Left forelimb (tissue), 1 donor: ENCODE data around the gene BAZ1B.
"Not testable (repeated sequence)": the region's sequence is repeated elsewhere in the genome, so short reads cannot be mapped to it uniquely, and the experiment has no call there.

Source experiments
- DNase-seq: peaks from one replicate; pipeline ENCODE4 v3.0.0-alpha.2; 2018; ENCODE audit warnings: low spot score

Gene BAZ1B

DNA sequence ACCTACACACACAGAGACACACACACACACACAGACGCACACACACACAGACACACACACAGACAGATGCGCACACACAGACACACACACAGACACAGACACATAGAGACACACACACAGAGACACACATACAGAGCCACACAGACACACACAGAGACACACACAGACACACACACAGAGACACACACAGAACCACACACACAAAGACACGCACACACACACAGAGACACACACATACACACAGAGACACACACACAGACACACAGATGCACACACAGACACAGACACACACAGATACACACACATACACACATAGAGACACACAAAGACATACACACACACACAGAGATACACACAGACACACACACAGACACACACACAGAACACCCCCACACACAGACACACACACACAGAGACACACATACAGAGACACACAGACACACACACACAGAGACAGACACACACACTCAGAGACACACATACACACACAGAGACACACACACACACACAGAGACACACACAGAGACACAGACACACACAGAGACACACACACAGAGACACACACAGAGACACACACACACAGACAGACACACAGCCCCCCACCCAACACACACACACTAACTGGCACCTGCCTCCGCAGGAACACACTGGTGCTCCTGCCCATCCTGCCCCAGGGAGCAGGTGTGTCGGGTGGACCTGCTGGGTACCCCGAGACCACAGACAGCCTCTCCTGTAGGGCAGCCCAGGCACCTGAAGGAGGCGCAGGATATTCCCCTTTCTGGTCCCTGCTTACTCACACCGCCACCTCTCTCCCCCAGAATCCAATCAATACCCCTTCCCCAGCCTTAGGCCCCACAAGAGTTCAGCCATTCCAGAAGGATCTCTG, 93.9 kb downstream of the BAZ1B start:
- no peak for DNase-seq

DNA sequence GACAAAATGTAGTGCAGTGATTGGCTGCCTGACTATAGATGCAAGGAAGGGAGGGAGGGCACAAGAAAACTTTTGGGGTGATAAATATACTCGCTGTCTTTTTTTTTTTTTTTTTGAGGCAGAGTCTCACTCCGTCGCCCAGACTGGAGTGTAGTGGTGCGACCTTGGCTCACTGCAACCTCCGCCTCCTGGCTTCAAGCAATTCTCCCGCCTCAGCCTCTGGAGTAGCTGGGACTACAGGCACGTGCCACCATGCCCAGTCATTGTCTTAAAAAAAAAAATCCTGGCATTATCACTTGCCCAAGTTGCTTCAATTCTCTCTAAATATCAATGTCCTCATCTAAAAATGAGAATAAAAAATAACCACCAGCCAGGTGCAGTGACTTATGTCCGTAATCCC, 96.1 kb downstream of the BAZ1B start:
- DNase-seq: no peak

DNA sequence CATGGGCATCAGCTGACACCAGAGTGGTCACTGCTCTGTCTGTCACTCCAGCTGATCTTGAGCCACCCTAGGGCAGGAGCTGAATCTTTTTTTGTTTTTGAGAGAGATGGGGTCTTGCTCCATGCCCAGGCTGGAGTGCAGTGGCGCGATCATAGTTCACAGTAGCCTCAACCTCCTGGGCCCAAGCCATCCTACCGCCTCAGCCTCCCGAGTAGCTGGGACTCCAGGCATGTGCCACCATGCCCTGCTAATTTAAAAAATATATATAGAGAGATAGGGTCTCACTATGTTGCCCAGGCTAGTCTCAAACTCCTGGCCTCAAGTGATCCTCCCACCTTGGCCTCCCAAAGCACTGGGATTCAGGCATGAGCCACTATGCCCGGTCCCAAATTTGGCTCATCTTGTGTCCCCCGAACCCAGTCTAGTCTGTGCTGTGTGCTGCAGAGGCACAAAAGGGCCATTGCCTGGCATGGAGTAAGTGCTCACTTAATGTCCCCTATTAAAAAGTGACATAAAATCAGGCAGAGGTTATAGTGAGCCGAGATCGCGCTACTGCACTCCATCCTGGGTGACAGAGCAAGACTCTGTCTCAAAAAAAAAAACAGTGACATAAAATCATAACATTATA, 96.6 kb downstream of the BAZ1B start:
- no peak for DNase-seq

DNA sequence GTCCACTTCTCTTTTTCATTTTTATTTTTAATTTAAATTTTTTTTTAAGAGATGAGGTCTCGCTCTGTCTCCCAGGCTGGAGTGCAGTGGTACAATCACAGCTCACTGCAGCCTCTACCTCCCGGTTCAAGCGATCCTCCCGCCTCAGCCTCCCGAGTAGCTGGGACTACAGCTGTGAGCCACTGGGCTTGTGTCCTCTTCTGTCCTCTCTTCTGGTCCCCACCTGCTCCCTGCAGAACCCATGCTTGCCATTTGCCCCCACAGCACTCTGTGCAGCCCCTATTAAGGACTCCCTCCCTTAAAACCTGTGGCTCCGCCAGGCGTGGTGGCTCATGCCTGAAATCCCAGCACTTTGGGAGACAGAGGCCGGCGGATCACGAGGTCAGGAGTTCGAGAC, 97.6 kb downstream of the BAZ1B start:
- DNase-seq: no peak

DNA sequence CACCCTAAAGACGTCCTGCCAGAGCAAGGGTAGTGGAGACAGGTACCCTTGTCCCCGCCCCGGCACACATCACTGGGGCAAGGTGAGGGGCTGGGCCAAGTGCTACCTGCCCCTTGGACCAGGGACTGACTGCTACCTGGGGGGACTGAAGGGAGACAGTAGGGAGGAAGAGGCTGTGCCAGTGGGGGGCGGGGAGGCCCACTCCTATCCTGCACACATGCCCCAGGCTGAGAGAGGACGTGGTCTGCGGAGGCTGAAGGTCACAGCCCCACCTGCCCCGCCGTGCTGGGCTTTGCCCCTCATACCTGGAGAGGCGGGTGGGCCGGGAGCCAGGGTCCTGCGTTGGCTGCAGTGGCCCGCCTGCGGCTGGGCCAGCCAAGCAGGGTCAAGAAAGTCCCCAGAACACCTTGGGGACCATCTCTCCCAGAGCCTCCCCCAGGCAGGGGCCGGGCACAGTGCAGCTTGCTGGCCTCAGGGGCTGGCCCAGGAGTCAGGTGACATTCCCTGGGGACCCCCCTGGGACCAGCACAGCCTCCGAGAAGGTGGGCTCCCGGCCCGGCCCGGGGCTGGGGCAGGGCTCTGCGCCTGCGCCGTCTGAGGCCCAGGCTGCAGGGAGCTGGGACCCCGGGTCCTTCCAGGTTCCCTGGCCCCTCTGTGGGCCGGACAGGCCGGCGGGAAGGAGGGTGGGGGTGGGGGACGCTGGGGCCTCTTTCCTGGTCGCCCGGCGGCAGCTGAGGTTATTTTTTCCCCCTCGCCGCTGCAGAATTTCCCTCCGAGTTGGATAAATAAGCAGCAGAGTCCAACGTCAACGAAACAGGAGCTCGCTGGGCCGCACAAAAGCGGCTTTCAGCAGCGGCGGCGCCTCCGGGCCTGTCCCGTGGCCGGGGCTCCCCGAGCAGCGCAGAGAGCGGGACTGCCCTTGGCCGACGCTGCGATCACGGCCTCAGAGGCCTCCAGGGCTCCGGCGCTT, 98.3 kb downstream of the BAZ1B start:
- DNase-seq: no peak

DNA sequence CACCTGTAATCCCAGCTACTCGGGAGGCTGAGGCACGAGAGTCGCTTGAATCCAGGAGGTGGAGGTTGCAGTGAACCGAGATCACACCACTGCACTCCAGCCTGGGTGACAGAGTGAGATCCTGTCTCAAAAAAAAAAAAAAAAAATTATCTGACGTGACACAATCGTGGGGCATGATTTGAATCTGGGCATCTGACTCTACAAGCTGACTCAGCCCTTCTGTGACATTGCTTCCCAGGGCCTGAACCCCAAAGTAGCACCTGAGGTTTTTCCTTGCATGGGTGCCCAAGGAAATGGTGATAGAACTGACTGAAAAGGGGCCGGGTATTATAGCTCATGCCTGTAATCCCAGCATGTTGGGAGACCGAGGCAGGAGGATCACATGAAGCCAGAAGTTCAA, 101.5 kb downstream of the BAZ1B start:
- not testable (repeated sequence) for DNase-seq

DNA sequence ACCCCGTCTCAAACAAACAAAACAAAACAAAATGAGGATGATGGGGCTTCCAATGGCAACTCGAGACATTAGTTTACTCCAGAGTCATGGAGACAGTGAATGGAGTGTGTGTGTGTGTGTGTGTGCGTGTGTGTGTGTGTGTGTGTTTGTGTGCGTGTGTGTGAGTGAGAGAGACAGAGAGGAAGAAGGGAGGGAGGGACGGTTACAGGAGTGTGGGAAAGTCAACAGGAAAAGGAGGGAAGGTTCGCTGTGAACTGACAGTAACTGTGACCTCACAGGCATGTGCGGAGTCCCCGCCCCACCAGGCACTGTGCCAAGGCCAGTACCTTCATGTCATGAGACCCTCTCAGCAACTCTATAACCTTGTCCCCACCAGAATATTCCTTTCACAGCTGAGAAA, 102.1 kb downstream of the BAZ1B start:
- not testable (repeated sequence) for DNase-seq

DNA sequence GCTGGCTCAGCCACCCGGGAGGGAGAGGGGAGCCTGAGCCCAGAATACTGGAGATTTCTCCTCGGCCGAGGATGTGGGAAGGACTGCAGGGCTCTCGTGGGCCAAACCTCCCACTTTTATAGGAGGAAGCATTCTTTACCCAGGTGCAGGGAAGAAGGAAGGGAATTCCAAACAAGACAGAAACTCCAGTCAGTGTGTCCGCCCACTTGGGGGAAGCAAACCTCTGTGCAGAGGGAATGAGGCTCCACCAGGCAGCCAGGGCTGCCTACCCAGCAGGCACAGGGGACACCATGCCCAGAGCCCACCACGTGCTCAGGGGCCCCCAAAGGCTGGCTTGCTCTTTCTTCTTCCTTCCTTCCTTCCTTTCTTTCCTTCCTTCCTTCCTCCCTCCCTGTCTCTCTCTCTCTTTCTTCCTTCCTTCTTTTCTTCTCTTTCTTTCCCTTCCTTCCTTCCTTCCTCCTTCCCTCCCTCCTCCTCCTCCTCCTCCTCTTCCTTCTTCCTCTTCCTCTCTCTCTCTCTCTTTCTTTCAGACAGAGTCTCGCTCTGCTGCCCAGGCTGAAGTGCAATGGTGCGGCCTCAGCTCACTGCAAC, 103.9 kb downstream of the BAZ1B start:
- DNase-seq: no peak

DNA sequence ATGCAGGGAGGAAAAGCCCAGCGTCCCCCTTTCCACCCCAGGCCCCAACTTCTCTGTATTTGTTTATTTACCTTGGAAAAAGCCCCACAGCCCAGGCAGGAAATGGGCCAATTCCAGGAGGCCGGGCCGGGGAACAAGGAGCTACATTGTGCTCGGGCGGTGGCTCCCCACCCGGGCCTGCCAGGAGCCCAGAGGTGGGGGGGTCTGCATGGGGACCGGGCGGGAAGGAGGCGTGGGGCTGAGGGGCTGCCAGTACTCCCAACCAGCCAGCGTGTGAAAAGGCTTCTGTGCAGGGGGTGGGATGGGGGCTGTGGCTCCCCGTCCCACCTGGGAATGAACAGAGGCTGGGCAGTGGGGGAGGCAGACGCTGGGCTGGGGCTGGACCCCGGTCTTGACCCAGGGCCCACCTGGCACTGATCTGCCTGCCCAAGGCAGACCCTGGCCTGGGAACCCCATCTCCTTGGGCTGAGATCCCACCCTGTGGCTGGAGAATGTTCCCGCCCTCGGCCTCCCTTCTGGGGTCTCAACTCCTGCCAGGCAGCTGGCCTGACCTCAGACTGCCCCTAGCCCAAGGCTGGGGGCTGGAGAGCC, 111.5 kb downstream of the BAZ1B start:
- DNase-seq: not testable (repeated sequence)

DNA sequence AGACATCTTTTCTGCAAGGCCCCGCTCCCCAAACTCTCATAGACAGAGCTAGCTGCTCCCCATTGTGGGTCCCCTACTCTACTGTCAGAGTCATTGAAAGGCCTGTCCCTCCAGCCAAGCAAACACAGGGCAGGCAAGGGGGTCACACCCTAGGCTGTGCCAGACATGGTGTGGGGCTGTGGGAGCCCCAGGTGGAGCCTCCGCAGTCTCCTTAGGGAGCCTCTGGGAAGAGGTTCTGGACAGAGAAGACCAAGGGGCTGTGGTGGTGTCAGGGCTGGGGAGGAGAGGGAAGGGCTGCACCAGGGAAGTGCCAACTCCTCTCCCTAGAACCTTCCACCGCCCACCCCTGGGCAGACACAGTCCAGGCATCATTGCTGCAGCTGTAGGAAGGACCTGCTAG, 117.2 kb downstream of the BAZ1B start:
- not testable (repeated sequence) for DNase-seq

DNA sequence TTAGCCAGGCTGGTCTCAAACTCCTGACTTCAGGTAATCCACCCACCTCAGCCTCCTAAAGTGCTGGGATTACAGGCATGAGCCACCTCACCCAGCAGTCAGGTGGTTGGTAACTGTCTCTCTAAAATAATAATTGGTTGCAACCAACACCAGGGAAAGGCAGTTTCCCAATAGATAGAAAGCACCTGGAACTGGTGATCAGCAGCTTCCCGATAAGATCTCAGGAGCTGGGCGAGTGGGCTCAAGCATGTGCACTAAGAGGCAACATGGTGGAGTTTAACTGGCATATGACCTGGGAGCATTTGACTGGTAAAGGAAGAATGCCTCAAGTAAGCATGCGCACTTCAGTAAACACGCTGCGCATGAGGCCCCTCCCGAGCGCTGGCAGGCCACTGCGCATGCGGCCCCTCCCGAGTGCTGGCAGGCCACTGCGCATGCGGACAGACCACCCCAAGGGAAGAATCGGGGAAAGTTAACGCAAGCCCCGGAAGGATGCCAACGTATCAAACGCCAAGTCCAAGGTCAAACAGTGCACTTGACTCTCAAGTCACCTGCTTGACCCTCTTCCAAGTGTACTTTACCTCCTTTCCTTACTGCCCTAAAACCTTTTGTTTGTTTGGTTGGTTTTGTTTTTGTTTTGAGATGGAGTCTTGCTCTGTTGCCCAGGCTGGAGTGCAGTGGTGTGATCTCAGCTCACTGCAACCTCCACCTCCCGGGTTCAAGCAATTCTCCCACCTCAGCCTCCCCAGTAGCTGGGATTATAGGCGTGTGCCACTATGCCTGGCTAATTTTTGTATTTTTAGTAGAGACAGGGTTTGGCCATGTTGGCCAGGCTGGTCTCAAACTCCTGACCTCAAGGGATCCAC, 122.7 kb downstream of the BAZ1B start:
- DNase-seq: peak; percentile 84

DNA sequence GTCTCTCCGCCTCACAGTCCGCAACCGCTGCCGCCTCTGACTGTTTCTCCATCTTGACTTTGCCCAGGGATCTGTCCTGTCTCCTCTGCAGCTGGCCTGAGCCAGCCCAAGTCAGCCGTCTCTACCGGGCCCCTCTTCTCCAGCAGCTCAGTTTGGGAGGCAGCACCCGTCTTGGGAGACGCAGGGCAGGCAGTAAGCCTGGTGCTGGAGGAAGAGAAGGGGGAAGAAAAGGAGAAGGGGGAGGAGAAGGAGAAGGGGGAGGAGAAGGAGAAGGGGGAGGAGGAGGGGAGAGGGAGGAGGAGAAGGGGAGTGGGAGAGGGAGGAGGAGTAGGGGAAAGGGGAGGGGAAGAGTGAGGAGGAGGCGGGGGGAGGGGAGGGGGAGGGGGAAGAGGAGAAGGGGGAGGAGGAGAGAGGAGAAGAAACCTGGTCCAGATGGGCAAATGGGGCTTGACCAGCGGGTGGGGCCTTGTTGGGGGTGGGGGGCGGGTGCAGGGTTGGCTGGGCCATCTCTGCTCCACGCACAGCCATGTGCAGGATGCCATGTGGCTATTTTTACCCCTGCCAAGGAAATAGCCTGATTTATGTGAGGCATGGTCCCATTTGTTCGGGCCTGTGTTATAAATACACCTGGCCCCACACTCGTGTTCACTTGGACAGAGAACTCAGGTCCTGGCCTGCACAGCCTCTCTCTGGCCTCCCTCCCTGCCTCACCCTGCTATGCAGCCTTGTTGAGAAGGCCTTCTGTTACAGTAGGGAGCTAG, 124.4 kb downstream of the BAZ1B start:
- DNase-seq: no peak

DNA sequence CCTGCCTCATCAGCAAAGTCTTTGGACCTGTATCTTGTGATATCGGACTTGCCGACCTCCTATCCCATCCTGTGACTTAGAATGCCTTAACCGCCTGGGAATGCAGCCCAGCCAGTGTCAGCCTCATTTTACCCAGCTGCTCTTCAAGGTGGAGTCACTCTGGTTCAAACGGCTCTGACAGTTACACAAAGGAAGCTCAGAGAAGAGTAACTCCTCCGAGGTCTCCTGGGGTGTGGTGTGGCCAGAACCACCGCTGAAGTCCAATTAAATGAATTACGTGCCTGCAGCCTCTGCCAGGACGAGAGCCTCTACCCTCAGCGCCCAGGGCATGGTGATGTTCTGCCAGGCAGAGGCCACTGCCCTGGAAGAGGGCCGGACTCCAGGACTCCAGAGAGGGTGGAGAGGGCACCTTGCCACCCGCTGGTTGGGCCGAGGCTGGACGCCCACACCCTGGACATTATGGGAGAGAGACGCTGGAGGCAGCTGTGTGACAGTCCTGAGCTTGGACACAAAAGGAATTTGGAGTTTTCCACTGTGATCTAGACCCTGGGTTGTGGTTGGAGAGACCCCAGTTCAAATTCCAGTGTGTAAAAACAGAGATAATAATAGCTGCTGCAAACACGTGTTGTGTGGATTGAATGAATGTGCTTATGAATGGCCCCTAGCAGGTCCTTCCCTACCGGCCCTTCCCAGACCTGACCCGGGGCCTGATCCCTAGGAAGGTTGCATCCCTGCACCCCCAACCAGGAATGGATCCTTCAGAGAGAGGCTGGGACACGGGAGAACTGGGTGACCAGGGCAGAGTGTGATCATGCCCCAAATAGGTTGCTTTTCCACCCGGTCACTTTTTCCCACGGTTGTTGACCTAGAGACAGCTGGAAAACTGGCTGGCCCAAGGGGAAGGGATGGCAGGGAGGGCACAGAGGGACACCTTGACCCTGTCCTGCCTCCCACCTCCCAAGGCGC, 126.3 kb downstream of the BAZ1B start:
- no peak for DNase-seq

DNA sequence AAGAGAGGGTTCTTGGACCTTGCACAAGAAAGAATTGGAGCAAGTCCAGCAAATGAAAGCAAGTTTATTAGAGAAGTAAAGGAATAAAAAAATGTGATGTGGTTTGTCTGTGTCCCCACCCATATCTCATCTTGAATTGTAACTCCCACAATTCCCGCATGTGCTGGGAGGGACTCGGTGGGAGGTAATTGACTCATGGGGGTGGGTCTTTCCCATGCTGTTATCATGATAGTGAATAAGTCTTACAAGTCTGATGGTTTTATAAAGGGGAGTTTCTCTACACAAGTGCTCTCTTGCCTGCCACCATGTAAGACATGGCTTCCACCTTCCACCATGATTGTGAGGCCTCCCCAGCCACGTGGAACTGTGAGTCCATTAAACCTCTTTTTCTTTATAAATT, 127.7 kb downstream of the BAZ1B start:
- DNase-seq: no peak

DNA sequence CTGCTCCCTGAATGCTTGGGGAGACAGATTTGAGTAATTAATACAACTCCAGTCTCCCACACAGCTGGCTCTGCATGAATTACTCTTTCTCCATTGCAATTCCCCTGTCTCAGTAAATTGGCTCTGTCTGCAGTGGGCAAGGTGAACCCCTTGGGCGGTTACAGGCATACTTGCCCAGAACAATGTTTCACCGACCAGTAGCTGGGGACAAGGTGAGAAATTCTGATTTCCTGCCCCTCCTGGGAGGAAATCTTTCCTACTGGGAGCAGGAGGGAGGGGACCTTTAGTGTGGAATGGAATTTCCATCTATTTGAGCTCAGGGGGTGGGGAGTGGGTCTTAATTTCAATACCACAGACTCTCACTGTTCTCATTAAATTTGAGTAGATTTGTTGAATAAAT, 130.7 kb downstream of the BAZ1B start:
- DNase-seq: no peak
